HG03439 (cell line): Measurements from ENCODE around the gene SDHAF2.
"Not testable (repeated sequence)": the region's sequence is repeated elsewhere in the genome, so short reads cannot be mapped to it uniquely, and the experiment has no call there.

Experiments
- ATAC-seq: cut with Tn5 transposase; IDR thresholded peaks from one replicate; pipeline ENCODE4 v1.9.1; 2021; ENCODE audit warnings: mild to moderate bottlenecking, moderate library complexity; ENCODE audit not compliant: unreplicated experiment

SDHAF2 gene

GRCh38 chr11:61429691-61430582 is at the start of gene SDHAF2, which contains the start of gene CPSF7:
TSS of gene SDHAF2 (plus strand) at chr11:61430124. CDS start at chr11:61430147, 23 bp downstream.
TSS of gene CPSF7 (minus strand) at chr11:61429975. CDS start at chr11:61429235, 740 bp downstream.
- ATAC-seq: peak; percentile 87

DNA sequence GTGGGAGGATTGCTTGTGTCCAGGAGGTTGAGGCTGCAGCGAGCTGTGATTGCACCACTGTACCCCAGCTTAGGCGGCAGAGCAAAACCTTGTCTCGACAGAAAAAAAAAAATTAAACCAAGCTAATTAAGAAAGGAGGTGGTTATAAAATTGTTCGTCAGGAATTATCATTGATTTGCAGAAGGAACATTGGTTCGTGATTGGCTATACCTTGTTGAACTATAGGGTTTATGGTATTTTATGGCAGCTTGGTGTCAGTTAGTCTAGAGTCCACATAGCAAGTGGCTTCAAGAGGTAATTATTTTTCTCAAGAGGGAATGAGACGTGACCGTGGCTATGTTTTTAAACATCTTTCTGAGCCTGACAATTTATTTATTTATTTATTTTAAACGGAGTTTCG is 49.0 kb upstream of the SDHAF2 start:
- no peak for ATAC-seq

GRCh38 chr11:61383859-61384258 is 46.1 kb upstream of the SDHAF2 start:
- ATAC-seq: not testable (repeated sequence)

DNA sequence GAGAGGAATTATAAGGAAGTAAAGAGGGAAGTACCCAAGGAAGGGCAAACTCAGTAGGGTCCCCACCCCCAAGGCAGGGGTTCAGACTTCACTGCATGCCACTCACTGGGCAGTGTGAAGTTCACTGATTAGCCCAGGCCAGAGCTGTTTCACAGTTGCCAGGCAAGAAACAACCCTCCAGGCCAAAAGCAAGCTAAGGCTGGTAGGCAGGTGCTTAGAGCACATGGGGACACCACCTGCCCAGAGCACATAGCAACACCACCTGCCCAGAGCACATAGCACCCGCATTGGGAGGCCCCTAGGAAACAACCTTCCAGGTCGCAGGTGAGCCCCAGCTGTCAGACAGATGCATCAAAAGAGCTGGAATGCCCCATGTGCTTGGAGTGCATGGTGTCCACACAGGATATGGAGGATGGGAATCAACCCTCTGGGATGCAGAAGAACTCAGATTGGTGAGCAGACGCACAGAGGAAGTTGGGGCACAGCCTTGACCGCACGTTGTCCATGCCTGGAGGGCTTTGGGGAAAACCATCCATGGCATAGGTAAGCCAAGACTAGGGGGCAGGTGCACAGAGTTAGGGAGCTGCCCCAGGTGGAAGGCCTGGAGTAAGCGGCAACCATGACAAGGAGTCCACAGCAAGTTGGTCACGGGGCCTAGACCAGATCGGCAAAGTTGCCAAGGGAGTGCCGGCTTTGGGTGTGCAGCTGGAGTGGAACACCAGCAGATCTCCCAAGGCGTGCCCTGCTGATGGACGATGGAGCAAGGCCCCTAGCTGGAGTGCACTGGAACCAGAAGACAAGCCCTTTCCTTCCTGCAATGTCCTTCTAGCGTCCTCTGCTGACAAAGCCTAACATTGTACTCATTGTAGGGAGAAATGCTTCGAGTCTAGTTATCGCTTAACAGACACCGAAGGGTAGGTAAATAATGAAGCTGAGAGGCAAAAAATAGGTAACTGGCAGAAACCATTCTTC is 45.4 kb upstream of the SDHAF2 start:
- ATAC-seq: no peak

- no peak for ATAC-seq
Measured at GRCh38 chr11:61390161-61390560, 39.8 kb upstream of the SDHAF2 start.

DNA sequence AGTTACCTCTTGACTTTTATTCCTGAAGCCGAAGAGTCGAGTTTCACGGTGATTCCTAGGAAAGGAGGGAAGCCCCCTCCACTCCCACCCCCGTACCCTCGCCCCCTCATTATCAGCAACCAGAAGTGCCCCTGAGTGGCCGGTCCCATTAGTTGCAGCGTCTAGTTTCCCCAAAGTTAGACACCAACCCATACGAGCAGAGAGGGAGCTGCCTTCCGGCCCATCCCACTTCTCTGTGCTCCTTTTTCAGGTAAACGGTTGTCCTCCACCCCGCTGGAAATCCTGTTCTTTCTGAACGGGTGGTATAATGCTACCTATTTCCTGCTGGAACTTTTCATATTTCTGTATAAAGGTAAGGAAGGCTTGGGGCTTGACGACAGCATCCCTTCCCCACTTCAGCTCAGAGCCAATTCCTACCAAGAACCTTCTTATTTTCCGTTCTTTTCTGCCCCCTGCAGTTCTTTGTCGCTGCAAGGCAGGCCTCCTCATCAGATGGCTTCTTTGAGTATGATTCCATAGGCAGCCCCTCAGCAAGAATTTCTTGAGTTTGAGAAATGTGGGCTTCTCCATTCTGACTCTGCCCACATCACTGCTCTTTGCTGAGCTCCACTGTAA is 36.8 kb upstream of the SDHAF2 start:
- ATAC-seq: no peak

- no peak for ATAC-seq
Measured at GRCh38 chr11:61401173-61401572, 28.8 kb upstream of the SDHAF2 start.

GRCh38 chr11:61401573-61401972 is 28.4 kb upstream of the SDHAF2 start:
- ATAC-seq: no peak

DNA sequence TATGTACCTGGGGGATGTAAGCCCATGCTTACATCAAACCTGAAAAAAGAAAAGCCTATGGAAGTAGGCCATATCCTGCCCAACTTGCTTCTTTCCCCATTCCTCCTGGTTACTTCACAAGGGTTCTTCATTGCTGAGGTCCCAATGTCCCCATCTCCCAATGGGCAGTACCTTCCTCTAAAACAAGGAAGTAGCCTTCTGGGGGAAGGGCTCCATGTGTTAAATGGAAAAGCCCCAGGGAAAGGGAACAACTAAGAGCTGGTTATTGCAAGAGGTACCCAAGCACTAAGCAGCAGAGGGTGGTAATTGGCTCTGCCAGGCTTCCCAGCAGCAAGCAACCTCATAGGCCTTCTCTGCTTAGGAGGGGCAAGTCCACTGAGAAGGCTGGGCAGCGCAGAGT is 26.3 kb upstream of the SDHAF2 start:
- ATAC-seq: no peak

DNA sequence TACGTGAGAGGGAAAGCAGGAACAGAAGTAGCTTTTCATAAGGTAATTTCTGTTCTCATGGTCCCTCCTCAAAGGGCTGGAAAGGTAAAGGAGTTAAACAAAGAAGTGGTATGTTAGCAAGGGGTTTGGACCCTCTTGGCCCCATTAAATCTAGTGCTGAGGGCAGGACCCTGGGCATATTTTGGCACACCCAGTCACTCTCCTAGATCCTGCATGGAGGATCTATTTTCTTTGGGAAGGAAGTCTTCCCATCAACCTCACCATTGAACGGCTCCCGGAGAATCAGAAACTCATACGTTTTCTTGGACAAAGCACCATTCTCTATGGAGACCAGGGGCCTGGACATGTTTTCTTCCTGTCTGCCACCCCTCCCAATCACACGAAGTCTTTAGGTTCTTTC is 25.8 kb upstream of the SDHAF2 start:
- ATAC-seq: no peak

GRCh38 chr11:61404641-61405040 is 25.3 kb upstream of the SDHAF2 start:
- no peak for ATAC-seq

DNA sequence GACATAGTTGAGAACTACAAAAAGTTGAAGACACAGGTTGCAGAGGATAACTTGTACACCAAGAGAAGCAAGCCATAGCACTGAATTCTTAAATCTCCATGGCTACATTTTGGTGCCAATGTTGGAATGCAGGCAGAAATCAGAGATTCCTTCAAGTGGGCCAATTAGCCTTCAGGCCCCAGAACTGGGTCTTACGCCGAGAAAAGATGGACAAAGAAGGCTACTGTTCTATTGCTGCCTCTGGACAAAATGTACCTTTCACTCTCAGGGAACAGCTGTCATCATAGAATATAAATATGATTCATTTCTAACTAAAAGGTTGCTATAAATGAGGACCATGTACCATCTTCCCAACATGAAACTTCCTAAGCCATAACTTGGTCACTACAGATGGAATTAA is 23.9 kb upstream of the SDHAF2 start:
- no peak for ATAC-seq

GRCh38 chr11:61406991-61407728 is 22.8 kb upstream of the SDHAF2 start:
- ATAC-seq: no peak

- no peak for ATAC-seq
Measured at GRCh38 chr11:61411589-61411988, 18.3 kb upstream of the SDHAF2 start.

DNA sequence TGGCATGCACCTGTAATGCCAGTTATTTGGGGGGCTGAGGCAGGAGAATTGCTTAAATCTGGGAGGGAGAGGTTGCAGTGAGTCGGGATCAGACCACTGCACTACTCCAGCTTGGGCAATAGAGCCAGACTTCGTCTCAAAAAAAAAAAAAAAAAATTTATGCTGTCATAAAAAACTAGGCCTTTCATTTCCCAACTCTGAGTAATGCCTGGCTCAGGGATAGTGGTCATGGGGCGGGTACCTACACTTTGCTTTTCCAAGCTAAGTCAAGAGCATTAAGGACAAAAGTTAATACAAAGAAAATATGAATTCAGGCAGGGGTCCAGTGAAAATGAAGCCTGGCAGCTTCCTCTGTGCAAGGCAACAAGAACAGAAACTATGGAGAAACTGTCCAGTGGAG is 16.4 kb upstream of the SDHAF2 start:
- ATAC-seq: no peak

GRCh38 chr11:61414547-61414946 is 15.4 kb upstream of the SDHAF2 start:
- ATAC-seq: no peak

DNA sequence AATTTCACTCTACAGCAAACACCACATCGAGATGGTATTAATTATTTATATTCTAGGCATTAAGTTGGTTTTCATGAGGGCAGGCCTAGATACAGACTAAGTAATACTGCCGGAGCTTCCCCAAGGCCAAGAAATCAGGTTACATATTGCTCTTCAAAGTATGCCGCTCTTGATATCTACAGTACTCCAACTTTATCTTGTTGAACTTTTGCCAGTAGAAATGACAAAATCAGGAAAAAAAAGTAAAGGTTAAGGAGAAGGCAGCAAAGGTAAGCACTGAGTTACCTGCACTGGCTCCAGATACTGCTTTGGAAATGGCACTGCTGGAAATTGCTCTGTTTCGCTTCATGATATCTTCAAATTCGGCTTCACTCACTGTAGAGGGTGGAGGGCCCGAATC is 14.5 kb upstream of the SDHAF2 start:
- ATAC-seq: no peak

- ATAC-seq: no peak
Measured at GRCh38 chr11:61416941-61417340, 13.0 kb upstream of the SDHAF2 start.

GRCh38 chr11:61417670-61418069 is 12.3 kb upstream of the SDHAF2 start:
- no peak for ATAC-seq

GRCh38 chr11:61418136-61418535 is 11.8 kb upstream of the SDHAF2 start:
- no peak for ATAC-seq
